CD14-positive monocyte (primary cell): ENCODE results near the gene TEAD4. TPM values are rescaled to one million over a fixed set of nuclear protein-coding genes. Genes with fewer than 3 reads are reported as not detected.

Source experiments
- DNase-seq, 3 donors: peaks; one replicate each; pipeline ENCODE4 v3.0.0-alpha.2; 2011 to 2022
- H2AFZ ChIP-seq: 2 replicates; pipeline ENCODE4 v1.6.0; 2012; ENCODE audit warnings: mild to moderate bottlenecking, low read depth, low read length, inconsistent platforms; ENCODE audit not compliant: insufficient read depth, poor library complexity, severe bottlenecking
- H3K27ac ChIP-seq, 2 donors: 1 replicate in 1 of 2; 2 replicates in 1 of 2; pipeline ENCODE4 v1.5.1; 2012 to 2013; ENCODE audit warnings: low read length in 2 of 2, control low read depth in 1 of 2, inconsistent platforms in 1 of 2, low read depth in 1 of 2, mild to moderate bottlenecking in 1 of 2
- H3K27me3 ChIP-seq, 2 donors: one replicate each; pipeline versions ENCODE4 v1.6.0 to v1.6.1; 2011 to 2013; ENCODE audit warnings: low read length in 2 of 2; ENCODE audit not compliant: control insufficient read depth in 2 of 2, insufficient read depth in 2 of 2
- H3K36me3 ChIP-seq, 2 donors: replicated peaks in 1 of 2; 1 replicate in 1 of 2; 2 replicates in 1 of 2; pipeline versions ENCODE4 v1.5.1 to v1.6.1; 2012 to 2013; ENCODE audit warnings: low read length in 2 of 2, control low read depth in 1 of 2, inconsistent platforms in 1 of 2, mild to moderate bottlenecking in 1 of 2; ENCODE audit not compliant: insufficient read depth in 2 of 2, control insufficient read depth in 1 of 2
- H3K4me1 ChIP-seq, 2 donors: 1 replicate in 1 of 2; 2 replicates in 1 of 2; pipeline versions ENCODE4 v1.5.1 to v1.6.1; 2012 to 2013; ENCODE audit warnings: low read length in 2 of 2, control low read depth in 1 of 2, inconsistent platforms in 1 of 2, mild to moderate bottlenecking in 1 of 2, moderate library complexity in 1 of 2; ENCODE audit not compliant: insufficient read depth in 2 of 2, control insufficient read depth in 1 of 2
- H3K4me2 ChIP-seq: replicated peaks from 2 replicates; pipeline ENCODE3; 2012; ENCODE audit warnings: low read length, moderate library complexity, mild to moderate bottlenecking; ENCODE audit not compliant: poor library complexity, severe bottlenecking; ENCODE audit errors: extremely low read depth
- H3K4me3 ChIP-seq, 3 experiments: fragments of 200-600 bp in 1 of 3; sonication (generic) in 1 of 3; replicated peaks in 1 of 3; 1 replicate in 2 of 3; 2 replicates in 1 of 3; pipeline ENCODE4 v1.5.1; 2011 to 2013; ENCODE audit warnings: low read length in 3 of 3, mild to moderate bottlenecking in 3 of 3, control low read depth in 2 of 3, low read depth in 2 of 3, inconsistent platforms in 1 of 3, moderate library complexity in 1 of 3
- H3K79me2 ChIP-seq: 2 replicates; pipeline ENCODE4 v1.6.0; 2012; ENCODE audit warnings: mild to moderate bottlenecking, control low read depth, inconsistent platforms, low read length, moderate library complexity; ENCODE audit not compliant: insufficient read depth
- H3K9ac ChIP-seq: 2 replicates; pipeline ENCODE4 v1.6.0; 2017; ENCODE audit warnings: low read length, mild to moderate bottlenecking; ENCODE audit not compliant: insufficient read depth, poor library complexity, severe bottlenecking
- H3K9me3 ChIP-seq, 2 donors: replicated peaks in 1 of 2; 1 replicate in 1 of 2; 2 replicates in 1 of 2; pipeline versions ENCODE4 v1.5.1 to v1.6.1; 2012 to 2013; ENCODE audit warnings: low read length in 2 of 2, control low read depth in 1 of 2; ENCODE audit not compliant: control insufficient read depth in 1 of 2, insufficient read depth in 1 of 2
- H4K20me1 ChIP-seq: 2 replicates; pipeline ENCODE4 v1.6.0; 2012; ENCODE audit warnings: mild to moderate bottlenecking, low read length, control low read depth, moderate library complexity; ENCODE audit not compliant: insufficient read depth
- H3K27ac Mint-ChIP-seq, 7 donors: one replicate each; pipeline ENCODE4 v1.8.0; 2020; ENCODE audit warnings: mild to moderate bottlenecking in 7 of 7, mixed read lengths in 7 of 7, moderate library complexity in 6 of 7, inconsistent platforms in 2 of 7
- H3K27me3 Mint-ChIP-seq, 3 donors: one replicate each; pipeline ENCODE4 v1.8.0; 2021 to 2022; ENCODE audit warnings: low read depth in 3 of 3, mild to moderate bottlenecking in 3 of 3, mixed read lengths in 3 of 3, moderate library complexity in 3 of 3, inconsistent platforms in 1 of 3
- H3K36me3 Mint-ChIP-seq, 2 donors: one replicate each; pipeline ENCODE4 v1.8.0; 2020; ENCODE audit warnings: mixed read lengths in 2 of 2, inconsistent platforms in 1 of 2, mild to moderate bottlenecking in 1 of 2
- H3K4me1 Mint-ChIP-seq: one replicate; pipeline ENCODE4 v1.8.0; 2020; ENCODE audit warnings: mild to moderate bottlenecking, mixed read lengths
- H3K4me3 Mint-ChIP-seq, 2 donors: one replicate each; pipeline ENCODE4 v1.8.0; 2020; ENCODE audit warnings: mild to moderate bottlenecking in 2 of 2, mixed read lengths in 2 of 2, moderate library complexity in 1 of 2
- H3K9me3 Mint-ChIP-seq, 7 donors: one replicate each; pipeline ENCODE4 v1.8.0; 2020 to 2022; ENCODE audit warnings: mixed read lengths in 7 of 7, mild to moderate bottlenecking in 6 of 7, moderate library complexity in 6 of 7, inconsistent platforms in 2 of 7
- WGBS: methylation state at CpG from one replicate; pipeline ENCODE4 v1.1.5; 2013; ENCODE audit warnings: missing lambda C conversion rate; ENCODE audit not compliant: insufficient coverage; 5-methylcytosine and 5-hydroxymethylcytosine counted together
- intact Hi-C, 2 donors: fragments of 100-400 bp; cut with micrococcal nuclease; formaldehyde crosslinking; loops; one replicate each; pipeline versions ENCODE4 v1.15.0 to v1.15.1; 2023
- polyA plus RNA-seq, 3 donors: library from polyadenylated mRNA; depleted of rRNA in 1 of 3; unstranded in 2 of 3; stranded (reverse) in 1 of 3; fragments of 300-500 nt in 2 of 3; fragments of >200 nt in 1 of 3; fragmentation: Illumina TruSeq in 2 of 3; gene quantifications; 1 replicate in 2 of 3; 2 replicates in 1 of 3; pipeline ENCODE4 v1.2.3, GENCODE V29; 2012 to 2021
- TF ChIP-seq, protein P1 (sequence below): fragments of 200-600 bp; IDR thresholded peaks from one replicate; pipeline ENCODE4 v1.8.0; 2022; ENCODE audit warnings: antibody characterized with exemption, mild to moderate bottlenecking

Gene TEAD4
- polyA plus RNA-seq, 3 donors, result not detected

DNA sequence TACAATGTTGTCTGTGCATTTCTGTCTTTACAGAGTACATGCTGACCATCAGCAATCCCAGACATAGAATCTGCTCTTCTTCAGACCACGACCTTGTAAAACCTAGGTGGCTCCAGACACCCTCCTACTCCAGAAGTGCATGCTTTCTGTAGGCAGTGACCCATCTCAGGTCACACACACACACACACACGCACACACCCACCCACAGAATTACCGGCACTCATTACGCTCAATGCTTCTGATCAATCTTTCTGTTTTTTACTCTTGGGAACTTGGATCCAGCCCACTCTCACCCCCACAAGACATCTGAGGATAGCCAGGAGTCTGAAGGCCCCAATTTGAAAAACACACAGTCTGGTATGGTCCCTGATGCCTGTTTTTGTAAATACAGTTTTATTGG lies 110.5 kb downstream of the TEAD4 start:
- no peak overlapping the region for H3K4me3 ChIP-seq
- TF ChIP-seq, protein P1, sequence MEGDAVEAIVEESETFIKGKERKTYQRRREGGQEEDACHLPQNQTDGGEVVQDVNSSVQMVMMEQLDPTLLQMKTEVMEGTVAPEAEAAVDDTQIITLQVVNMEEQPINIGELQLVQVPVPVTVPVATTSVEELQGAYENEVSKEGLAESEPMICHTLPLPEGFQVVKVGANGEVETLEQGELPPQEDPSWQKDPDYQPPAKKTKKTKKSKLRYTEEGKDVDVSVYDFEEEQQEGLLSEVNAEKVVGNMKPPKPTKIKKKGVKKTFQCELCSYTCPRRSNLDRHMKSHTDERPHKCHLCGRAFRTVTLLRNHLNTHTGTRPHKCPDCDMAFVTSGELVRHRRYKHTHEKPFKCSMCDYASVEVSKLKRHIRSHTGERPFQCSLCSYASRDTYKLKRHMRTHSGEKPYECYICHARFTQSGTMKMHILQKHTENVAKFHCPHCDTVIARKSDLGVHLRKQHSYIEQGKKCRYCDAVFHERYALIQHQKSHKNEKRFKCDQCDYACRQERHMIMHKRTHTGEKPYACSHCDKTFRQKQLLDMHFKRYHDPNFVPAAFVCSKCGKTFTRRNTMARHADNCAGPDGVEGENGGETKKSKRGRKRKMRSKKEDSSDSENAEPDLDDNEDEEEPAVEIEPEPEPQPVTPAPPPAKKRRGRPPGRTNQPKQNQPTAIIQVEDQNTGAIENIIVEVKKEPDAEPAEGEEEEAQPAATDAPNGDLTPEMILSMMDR, result no peak
- intact Hi-C loops, result loop anchor here in 1 of 2 donors (5.0 kb wide), 1 partner anchor 208 kb away; no protein-coding TSS in a partner anchor
- H3K9ac ChIP-seq, result no peak overlapping the region
- no peak overlapping the region for H3K4me2 ChIP-seq
- H3K27me3 Mint-ChIP-seq, result peaks cover 15 to 42% (median 17%) of the 10 kb centered on the region in 3 donors
- H2AFZ ChIP-seq, result no peak overlapping the region
- H3K9me3 Mint-ChIP-seq, result peaks cover 0 to 2% (median 0%) of the 10 kb centered on the region in 7 donors
- no peaks in the 10 kb centered on the region for H3K36me3 ChIP-seq
- H3K9me3 ChIP-seq, result no peaks in the 10 kb centered on the region
- H3K27me3 ChIP-seq, result peaks cover 2 to 12% of the 10 kb centered on the region in 2 donors
- no peaks in the 10 kb centered on the region for H4K20me1 ChIP-seq
- peaks cover 6% of the 10 kb centered on the region for H3K4me1 Mint-ChIP-seq
- no peaks in the 10 kb centered on the region for H3K79me2 ChIP-seq
- no peaks in the 10 kb centered on the region for H3K36me3 Mint-ChIP-seq
- H3K27ac Mint-ChIP-seq, result no peak overlapping the region
- 93% methylated on average over 4 of the region's 4 CpGs for WGBS
- no peak overlapping the region for H3K27ac ChIP-seq
- H3K4me1 ChIP-seq, result no peaks in the 10 kb centered on the region
- H3K4me3 Mint-ChIP-seq, result no peak overlapping the region
- DNase-seq, result no peak

DNA sequence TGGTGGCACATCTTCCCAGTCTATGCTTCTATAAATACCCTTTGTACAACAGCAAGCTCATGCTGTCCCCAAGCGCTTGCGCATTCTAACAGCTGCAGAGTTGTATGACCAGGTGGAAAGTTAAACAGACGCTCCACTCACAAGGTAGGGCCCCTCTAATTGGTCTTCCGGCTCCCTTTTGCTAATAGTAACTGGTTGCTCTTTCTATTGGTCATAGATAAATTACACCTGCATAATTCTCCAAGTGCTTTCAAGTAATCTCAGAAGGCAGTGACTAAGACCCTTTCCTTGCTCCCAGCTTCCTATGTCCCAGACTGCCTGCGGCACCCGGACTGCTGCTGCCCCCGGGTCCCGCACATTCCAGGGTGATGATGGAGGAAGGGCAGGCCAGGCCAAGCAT lies 111.9 kb downstream of the TEAD4 start:
- DNase-seq, result no peak
- H3K4me1 ChIP-seq, result no peaks in the 10 kb centered on the region
- peaks cover 8 to 21% of the 10 kb centered on the region in 2 donors for H3K27me3 ChIP-seq
- H3K27ac ChIP-seq, result no peak overlapping the region
- no peak overlapping the region for H3K4me2 ChIP-seq
- TF ChIP-seq, protein P1, result no peak
- no peaks in the 10 kb centered on the region for H3K79me2 ChIP-seq
- H3K9me3 ChIP-seq, result no peaks in the 10 kb centered on the region
- Mint-ChIP-seq H3K27me3 (peaks cover 25 to 50% (median 31%) of the 10 kb centered on the region in 3 donors), H3K9me3 (peaks cover 0 to 2% (median 1%) of the 10 kb centered on the region in 7 donors), H3K36me3 (peaks cover 0 to 3% of the 10 kb centered on the region in 2 donors), H3K4me1 (peaks cover 7% of the 10 kb centered on the region), H3K27ac (no peak overlapping the region), H3K4me3 (no peak overlapping the region)
- H3K9ac ChIP-seq, result no peak overlapping the region
- 100% methylated on average over 5 of the region's 8 CpGs for WGBS
- H2AFZ ChIP-seq, result no peak overlapping the region
- H4K20me1 ChIP-seq, result no peaks in the 10 kb centered on the region
- H3K4me3 ChIP-seq, result no peak overlapping the region
- no peaks in the 10 kb centered on the region for H3K36me3 ChIP-seq
- intact Hi-C loops, result loop anchor here in 1 of 2 donors (5.0 kb wide), 1 partner anchor 206 kb away; no protein-coding TSS in a partner anchor
